GM19023 (cell line): Measurements from ENCODE around the gene ASTN2.

Source experiments
- ATAC-seq: cut with Tn5 transposase; IDR thresholded peaks from one replicate; pipeline ENCODE4 v1.9.1; 2021; ENCODE audit warnings: mild to moderate bottlenecking, moderate library complexity; ENCODE audit not compliant: unreplicated experiment

The ASTN2 gene

DNA sequence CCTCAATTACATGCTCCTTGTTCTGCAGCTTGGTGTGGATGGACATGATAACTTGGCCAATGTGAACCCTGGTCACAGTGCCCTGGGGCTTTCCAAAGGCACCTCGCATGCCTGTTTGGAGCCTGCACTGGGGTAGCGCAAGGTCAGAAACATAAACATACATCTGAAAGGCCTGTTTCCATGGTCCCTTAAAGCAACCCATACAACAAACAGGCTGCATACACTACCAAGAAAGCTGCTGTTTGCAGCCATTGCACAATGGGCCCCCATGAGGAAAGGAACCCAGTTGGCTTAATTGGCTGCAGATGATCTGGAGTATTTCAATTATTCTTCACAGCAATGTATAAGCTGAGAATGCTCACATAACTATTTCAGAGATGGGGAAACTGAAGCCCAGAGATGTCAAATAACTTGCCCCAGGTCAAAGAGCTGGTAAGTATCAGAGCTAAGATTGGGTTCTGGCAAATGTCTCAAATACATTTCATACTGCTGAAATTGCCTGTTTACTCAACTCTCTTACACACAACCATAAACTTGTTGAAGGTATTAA lies 233.9 kb downstream of the ASTN2 start:
- ATAC-seq: no peak

DNA sequence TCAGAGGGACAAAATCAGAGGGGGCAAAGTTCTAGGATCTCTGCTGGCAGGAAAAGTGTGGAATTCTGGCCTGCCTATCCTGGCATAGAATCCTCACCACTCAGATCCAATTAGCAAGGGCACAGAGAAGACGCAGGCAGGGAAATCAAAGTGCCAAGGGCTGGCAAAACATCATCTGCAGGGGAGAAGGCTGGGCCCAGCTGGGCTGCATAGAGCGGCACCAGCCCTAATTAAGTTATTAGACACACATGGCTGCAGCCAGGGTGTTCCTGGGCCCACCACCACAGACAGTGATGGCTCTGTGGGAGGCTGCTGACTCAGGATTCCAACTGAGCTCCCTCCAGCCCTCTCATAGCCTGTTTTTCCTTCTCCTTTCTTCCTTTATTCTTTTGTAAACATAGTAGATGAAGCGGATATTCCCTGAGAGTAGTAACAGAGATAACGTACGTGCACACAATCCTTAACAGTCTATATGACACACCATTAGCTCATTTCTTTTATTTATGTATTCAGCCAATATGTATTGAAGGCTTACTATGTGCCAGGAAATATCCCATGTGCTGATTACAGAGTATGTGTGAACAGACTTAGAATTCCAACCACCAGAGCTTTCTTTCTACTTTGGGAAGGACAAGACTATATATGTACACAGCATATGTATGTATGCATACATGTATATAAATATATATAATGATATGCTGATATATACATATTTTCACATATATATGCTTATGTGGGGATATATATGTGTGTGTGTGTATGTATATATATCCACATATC lies 236.1 kb downstream of the ASTN2 start:
- ATAC-seq: no peak

DNA sequence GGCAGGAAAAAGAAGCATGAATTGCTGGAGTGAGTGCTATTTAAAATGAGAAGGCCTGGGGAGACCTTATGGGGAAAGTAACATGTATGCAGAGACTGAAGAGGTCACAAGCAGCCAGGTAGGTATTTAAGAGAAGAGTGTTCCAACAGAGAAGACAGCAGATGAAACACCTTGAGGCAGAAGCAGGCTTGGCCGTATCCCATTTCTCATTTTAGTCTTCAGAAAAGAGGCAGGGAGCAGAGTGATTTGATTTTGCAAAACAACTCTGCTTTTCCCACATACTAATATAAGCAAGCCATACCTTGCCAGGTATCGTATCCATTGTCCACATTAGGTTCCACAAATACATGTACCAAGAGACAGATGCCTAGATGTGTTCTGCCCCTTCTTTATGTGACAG lies 244.3 kb downstream of the ASTN2 start:
- no peak for ATAC-seq

DNA sequence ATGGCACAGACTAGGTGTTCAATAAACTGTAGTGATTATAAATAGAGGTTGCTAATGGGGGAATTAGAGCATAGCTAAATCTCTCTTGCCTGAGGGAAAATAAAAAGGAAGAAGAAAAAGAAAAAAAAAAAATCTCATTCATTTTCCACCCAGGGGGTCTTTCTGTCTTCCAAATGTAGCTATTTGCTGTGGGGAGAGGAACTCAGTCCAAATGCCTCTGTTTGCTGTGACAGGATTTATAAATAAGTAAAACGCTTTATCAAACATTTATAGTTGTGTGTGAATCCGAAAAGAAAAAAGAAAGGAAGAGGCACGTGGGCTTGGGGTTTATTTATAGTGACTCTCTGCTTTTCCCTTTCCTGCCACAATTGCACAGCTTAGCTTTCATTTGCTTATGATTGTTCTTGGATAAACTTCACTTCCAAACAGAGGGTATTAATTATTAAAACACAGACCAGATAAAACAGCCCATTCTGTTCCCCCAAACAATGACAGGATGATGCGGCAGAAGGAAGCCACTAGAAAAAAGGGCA lies 245.7 kb downstream of the ASTN2 start:
- no peak for ATAC-seq

DNA sequence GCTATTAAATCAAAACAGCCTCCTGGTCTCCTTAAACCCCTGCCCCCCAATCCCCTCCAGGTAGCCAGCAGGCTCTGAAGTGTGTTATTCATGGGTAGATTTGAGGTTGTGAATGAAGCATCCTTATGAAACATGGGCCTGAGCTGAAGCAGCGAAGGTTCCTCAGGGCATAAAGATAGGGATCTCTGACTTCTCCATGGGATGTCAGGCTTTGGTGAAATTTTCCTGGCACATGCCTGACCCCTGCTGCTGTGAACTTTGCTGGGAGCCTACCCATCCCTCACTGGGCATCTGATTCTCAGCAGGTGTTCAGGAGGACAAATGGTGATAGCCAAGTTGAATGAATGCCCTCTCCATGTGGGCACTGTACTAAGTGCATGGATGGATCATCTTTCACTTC lies 250.3 kb downstream of the ASTN2 start:
- no peak for ATAC-seq

DNA sequence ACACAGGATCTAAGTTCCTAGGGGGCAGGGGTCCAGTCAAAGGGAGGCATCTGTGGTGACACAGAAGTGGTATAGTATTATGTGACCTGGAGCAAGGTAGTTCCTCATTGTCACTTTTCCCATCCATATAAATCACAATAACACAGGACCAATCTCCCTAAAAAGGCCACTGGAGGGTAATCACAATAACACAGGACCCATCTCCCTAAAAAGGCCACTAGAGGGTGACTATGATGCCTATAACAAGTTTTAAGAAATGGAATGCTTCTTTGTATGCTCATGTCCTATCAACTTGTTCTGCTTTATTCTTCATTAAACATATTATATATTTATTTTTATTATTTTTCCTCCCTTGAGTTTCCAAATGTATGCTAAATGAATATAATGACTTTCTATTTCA lies 254.6 kb downstream of the ASTN2 start:
- no peak for ATAC-seq

DNA sequence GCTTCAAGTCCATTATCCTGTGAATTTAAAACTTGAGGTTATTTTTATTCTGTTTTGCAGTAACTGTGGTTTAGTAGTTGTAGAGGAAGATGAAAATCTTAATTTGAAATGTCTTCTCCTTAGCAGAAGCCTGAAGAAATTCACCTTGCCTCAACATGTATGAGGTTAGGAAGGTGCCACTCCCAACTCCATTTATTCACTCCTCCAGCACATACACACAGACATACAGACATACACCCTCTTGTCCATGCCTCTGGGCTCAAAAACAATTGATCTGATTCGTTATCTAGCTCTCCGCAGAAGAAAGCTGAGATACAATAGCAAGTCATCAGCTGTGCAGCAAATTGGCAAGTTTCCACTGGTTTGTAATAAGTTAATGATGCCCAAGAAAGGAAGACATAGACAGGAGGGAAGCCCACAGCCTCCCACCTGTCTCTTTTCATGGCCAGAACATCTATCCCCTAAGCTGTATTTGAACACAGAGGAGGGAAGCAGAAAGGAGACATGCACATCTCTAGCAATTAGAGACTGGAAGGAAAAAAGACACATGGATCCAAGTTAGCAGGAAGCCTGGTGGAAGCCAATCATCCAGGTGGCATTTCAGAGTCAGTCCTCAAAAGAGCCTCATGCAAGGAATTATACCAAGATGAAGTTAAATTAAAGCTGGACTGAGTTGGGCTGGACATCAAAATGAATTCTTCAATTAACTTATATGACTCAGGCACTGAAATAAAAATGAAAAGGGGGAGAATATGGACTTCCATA lies 257.9 kb downstream of the ASTN2 start:
- no peak for ATAC-seq

DNA sequence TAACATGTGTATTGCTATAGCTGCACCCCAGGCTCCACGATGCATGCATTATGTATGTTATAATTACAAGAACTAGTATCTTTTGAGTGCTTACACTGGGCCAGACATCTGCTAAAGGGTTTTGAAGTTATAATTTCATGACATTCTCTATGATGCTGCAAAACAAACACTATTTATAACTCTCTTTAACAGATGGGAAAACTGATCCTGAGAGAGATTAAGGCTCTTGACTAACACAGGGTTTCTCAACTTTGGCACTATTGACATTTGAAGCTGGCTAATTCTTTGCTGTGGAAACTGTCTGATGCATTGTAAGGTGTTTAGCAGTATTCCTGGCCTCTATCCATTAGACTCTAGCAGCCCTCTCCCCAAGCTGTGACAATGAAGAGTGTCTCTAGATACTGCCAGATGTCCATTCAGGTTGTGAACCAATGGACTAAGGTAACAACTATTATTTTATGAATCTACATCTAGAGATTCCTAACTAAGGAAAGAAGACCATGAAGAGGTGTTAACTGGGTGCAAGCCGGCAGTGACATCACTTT lies 258.6 kb downstream of the ASTN2 start:
- no peak for ATAC-seq

DNA sequence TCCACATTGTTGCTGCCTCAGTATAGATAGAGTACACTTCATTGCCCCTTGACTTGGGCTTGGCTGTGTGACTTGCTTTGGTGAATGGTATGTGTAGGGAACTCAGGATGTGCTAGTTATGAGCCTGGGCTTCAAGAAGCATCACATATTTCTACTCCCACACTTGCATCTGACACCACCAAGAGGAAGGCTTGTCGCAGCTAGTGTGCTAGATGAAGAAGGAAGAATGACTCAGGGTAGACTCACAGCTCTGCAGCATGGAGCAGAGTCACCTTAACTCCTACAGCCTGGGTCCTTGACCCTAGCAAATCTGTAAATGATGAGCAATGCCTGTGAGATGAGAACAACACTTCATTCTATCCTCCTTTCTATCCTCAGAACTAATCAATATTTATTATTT lies 261.8 kb downstream of the ASTN2 start:
- no peak for ATAC-seq

DNA sequence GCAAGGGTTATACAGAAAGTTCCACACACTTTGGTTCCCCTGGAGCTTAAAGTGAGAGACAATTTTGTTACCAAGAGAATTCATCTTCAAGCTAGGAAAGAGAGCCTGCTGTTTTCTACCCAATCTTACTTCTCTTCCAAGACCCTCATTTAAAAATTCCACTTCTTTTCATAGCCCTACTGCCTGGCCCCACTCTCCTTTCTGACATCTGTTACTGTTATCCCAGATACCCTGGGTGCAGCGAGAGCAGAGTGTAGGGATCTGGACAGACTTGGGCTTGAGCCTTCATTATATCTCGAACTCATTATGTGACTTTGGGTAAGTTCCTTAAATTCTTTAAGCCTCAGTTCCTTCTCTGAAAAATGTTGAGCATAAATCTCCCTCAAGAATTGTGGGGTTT lies 263.1 kb downstream of the ASTN2 start:
- no peak for ATAC-seq

DNA sequence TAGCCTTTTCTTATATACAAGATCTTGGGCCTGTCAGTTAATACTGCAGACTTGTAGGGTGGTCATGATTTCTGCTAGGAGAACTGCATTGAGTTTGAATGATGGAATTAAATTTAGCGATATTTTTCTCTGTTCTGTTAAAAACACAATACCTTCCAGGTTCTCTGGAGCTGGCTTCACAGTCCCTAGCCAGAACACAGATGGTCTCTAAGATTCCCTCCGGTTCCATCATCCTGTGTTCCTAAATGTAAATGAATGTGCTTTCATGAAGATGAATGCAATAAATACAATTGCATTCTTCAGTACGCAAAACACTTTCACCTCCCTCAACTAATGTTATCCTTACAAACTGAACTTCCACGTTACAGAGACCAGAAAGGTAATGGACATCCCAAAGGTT lies 264.9 kb downstream of the ASTN2 start:
- ATAC-seq: no peak

DNA sequence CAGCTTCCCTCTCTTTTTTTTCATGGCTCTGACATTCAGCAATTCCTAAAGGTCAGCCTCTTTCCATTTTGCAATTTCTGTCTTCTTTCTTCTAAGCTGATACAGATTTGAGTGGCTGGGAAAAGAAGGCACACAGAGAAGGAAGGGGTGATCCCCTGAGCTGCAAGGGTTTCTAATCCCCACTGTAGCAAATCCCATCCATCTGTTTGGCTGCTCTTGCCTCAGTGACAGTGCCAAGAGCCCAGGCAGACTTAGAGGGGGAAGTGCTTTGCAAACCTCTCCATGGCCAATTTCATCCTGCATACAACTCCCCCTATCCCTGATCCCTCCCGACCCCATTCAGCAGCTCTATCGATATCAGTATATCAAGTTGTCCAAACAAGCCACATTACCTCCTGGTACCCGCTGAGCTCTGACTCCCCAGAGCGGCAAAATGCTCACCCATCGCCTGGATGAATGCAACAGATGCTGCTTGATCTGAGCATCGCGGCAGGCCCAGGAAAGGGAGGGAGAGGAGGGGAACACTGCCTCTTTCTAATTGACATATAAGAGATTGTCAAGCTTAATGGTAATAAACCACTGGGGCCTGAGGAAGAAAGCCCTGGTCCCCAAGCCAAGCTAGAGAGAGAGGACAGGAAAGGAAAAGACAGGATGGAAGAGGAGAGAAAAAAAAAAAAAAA lies 268.9 kb downstream of the ASTN2 start:
- no peak for ATAC-seq

DNA sequence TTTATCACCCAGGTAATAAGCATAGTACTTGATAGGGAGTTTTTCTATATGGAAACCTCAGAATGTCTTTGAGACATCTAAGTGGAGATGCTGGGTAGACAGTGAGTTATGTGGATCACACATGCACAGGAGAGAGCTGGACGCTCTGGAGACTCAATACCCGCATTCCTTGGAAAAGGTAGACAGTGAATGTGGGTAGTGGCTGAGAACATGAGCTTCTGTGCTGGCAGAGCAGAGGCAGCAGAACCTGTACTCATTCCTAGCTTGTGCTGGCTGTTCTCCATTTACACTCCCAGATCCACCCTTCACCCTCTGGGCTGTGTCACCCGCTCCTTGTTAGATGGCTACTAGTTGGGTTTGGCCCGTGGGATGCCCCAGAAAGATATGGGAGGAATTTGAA lies 269.8 kb downstream of the ASTN2 start:
- ATAC-seq: no peak

DNA sequence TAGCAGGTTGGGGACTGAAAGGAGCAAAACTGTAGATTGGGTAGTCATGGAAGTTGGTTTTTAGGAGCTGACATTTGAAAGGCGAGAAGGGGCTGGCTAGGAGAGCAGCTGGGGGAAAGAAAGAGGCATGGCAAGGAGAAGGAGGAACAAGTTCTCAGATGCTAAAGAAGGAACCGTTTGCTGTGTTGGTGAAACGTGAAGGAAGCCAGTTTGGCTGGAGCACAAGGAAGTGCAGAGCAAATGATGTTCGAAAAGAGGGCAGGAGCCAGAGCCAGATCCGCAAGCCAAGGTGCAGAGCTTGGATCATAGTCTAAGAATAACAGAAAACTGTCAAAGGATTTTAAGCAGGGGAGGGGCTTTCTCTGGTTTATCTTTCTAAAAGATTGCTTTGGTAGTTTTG lies 276.6 kb downstream of the ASTN2 start:
- ATAC-seq: no peak

DNA sequence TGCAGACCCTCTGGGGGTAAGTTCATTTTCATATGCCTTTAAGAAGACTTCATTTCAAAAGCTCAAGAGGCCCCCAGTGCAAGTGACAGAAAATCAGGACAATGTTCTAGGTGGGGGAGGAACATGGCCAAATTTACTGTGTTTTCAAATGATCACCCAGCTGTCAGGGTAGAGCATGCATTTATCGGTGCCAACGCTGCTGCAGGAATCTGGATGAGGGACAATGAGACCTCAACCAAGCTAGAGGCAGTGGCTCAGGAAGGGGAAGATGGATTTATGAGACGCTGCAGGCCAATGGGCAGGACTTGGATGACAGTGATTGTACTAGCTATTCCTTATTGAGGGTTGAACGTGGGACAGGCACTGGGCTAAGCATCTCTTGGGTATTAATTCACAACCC lies 278.4 kb downstream of the ASTN2 start:
- ATAC-seq: no peak

DNA sequence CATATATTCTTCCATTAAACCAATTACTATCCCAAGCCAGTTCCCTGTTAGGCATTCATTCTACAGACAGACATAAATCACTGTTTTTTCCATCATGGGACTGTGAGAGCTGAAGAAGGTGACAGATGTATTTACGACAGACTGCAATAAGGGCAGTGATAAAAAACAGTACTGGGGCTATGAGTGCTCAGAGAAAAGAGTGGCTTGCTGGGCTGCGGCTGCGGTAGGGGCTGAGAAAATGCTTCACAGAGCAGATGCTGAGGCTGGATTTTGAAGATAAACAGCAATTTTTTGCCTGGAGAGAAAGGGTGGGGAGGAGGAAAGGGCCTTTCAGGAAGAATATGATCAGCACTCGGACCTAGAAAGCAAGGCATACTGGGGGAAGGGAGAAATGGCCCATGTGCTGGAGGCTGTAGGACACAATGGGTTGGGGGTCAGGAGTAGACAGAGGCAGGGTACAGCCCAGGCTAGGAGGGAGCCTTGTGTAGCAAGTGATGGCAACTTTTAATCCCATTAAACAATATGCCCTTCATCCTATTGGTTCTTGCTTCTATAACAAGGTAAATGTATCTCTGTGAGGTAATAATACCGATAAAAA lies 279.3 kb downstream of the ASTN2 start:
- no peak for ATAC-seq

DNA sequence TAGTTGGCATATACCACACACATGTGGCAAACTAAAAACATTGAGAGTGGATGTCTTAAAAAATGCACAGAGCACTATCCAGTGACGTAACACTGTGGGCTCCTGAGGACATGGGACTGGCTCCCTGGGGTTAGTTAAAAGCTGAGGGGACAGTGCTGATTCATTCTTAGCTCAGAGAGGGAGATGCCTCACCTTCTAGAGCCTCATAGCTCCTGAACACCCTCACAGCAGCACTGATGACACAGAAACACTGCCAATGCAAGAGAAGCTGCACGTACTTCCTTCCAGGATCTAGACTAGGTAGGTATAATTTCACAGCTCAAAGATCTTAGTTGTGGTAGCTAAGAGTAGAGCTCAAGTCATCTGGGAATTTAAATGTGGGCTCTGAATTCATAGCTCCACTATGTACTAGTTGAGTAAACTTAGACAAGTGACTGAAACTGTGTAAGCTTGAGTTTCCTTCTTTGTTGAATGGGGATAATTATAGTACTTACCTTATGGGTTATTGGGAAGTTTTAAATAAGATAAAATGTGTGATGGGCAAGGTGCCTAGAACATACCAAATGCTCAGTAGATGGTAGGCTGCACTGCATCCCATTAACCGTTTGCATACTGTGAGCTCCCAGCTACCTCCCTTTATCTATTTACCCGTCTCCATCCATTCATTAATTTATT lies 279.9 kb downstream of the ASTN2 start:
- ATAC-seq: no peak

DNA sequence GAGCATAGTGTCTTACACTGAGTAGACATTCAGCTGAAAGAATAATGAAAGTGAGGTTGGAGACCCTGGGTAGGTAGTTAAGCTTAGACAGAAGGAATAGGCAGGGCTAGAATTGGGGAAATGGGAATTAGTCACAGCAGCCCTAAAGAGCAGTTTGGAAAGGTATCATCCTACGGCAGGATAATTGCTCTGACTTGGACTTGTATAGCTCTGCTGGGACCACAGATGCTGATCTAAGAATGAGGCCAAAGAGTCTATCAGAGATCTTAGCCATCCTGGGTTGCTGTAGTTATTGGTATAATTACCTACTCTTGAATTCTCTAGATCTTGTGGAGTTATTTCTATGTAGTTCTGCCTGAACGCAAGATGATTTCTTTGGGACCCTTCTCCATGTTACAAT lies 288.0 kb downstream of the ASTN2 start:
- ATAC-seq: no peak

DNA sequence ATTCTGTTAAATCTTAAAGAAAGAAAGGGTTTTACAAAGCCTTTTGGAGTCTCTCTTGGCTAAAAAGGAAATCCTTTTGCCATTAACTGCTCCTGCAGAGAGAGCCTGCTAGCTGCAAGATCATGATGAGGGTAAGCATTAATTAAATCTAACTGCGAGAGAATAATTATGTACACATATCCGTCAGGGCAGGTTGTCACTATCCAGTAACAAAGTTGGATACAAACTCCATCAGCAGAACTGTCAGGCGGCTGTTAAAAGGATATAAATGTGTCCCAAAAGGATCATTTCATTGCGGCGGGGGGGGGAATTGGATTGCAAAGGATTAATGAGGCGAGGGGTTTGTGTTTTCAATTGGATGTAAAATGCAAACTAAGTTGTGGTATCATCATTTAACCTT lies 289.3 kb downstream of the ASTN2 start:
- no peak for ATAC-seq

DNA sequence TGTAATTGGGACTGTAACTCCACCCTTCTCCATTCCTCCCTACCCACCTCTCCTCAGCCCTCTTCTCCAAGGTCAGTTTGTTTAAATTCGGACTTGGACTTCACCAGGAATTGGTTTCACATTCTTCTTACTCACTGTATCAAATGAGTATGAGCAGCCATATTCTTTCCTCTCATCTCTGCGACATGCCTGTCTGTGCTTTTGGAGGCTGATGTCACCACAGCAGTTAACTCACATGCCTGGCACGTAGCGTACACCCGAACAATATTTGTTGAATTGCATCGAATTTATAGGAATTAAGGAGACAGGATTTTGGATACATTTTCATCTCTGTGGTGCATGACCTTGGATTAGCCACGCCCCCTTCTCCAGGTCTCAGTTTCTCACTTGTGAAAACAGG lies 291.1 kb downstream of the ASTN2 start:
- no peak for ATAC-seq
